GM18507 (cell line): ENCODE data around the gene HSD17B2.

Source experiments
- DNase-seq: peaks from one replicate; pipeline ENCODE4 v3.0.0; 2011; ENCODE audit warnings: low read depth; ENCODE audit not compliant: insufficient read length; ENCODE audit errors: extremely low spot score
- FAIRE-seq: peaks from 2 replicates; lab custom pipeline; 2011; peaks lifted over from hg19 to GRCh38; lab: Jason Lieb, UNC

HSD17B2 gene

GRCh38 chr16:82046541-82046940 is 11.5 kb downstream of the HSD17B2 start:
- DNase-seq (no peak), FAIRE-seq (no peak)

GRCh38 chr16:82046941-82047340 is 11.9 kb downstream of the HSD17B2 start:
- FAIRE-seq (no peak), DNase-seq (no peak)

- DNase-seq, result no peak
- FAIRE-seq, result no peak
Measured at GRCh38 chr16:82047374-82047773, 12.3 kb downstream of the HSD17B2 start.

- no peak for DNase-seq
- FAIRE-seq, result no peak
Measured at GRCh38 chr16:82047787-82048186, 12.7 kb downstream of the HSD17B2 start.

GRCh38 chr16:82049484-82049883 is 14.4 kb downstream of the HSD17B2 start:
- FAIRE-seq (no peak), DNase-seq (no peak)

- DNase-seq (no peak), FAIRE-seq (no peak)
Measured at GRCh38 chr16:82050506-82050905, 15.5 kb downstream of the HSD17B2 start.

GRCh38 chr16:82050909-82051357 is 15.9 kb downstream of the HSD17B2 start:
- FAIRE-seq, result no peak

GRCh38 chr16:82051656-82052055 is 16.6 kb downstream of the HSD17B2 start:
- FAIRE-seq, result no peak
- no peak for DNase-seq

More at GRCh38 chr16:82050909-82051357, 15.9 kb downstream of the HSD17B2 start:
- DNase-seq, result no peak

GRCh38 chr16:82055117-82055516 is 20.1 kb downstream of the HSD17B2 start:
- DNase-seq (no peak), FAIRE-seq (no peak)

- DNase-seq (no peak), FAIRE-seq (no peak)
Measured at GRCh38 chr16:82055728-82056549, 20.9 kb downstream of the HSD17B2 start.

- DNase-seq (no peak), FAIRE-seq (no peak)
Measured at GRCh38 chr16:82056550-82056896, 21.5 kb downstream of the HSD17B2 start.

GRCh38 chr16:82059161-82059982 is 24.3 kb downstream of the HSD17B2 start:
- FAIRE-seq (no peak), DNase-seq (no peak)

GRCh38 chr16:82059983-82060421 is 24.9 kb downstream of the HSD17B2 start:
- FAIRE-seq (no peak), DNase-seq (no peak)

- DNase-seq, result peak; percentile 18
- FAIRE-seq, result peak; percentile 49
Measured at GRCh38 chr16:82061861-82062525, 26.9 kb downstream of the HSD17B2 start.

- no peak for FAIRE-seq
- DNase-seq, result no peak
Measured at GRCh38 chr16:82062645-82063058, 27.6 kb downstream of the HSD17B2 start.

GRCh38 chr16:82063456-82064082 is 28.5 kb downstream of the HSD17B2 start:
- no peak for DNase-seq
- no peak for FAIRE-seq

GRCh38 chr16:82067042-82067803 is 32.2 kb downstream of the HSD17B2 start:
- no peak for DNase-seq
- FAIRE-seq, result no peak

- DNase-seq (no peak), FAIRE-seq (no peak)
Measured at GRCh38 chr16:82067804-82068325, 32.8 kb downstream of the HSD17B2 start.
